GM23248 (cell line): ENCODE measurements around the gene TM4SF4. TPM values are rescaled to one million over a fixed set of nuclear protein-coding genes. Genes with fewer than 3 reads are reported as not detected.

Source experiments
- DNase-seq: peaks from one replicate; pipeline ENCODE4 v3.0.0-alpha.2; 2015
- H2AFZ ChIP-seq: fragments of 200-600 bp; sonication (generic); 2 replicates; pipeline ENCODE4 v1.6.1; 2016; ENCODE audit warnings: antibody characterized with exemption
- H3F3A ChIP-seq: fragments of 200-600 bp; sonication (generic); 2 replicates; pipeline ENCODE4 v1.6.1; 2016; ENCODE audit warnings: mild to moderate bottlenecking, antibody characterized with exemption, mixed run types; ENCODE audit not compliant: insufficient read depth
- H3K27ac ChIP-seq: fragments of 200-600 bp; sonication (generic); 2 replicates; pipeline ENCODE4 v1.5.1; 2016; ENCODE audit warnings: mild to moderate bottlenecking
- H3K27me3 ChIP-seq: fragments of 200-600 bp; sonication (generic); replicated peaks from 2 replicates; pipeline ENCODE4 v1.6.1; 2016; ENCODE audit warnings: mild to moderate bottlenecking; ENCODE audit not compliant: insufficient read depth
- H3K36me3 ChIP-seq: fragments of 200-600 bp; sonication (generic); 2 replicates; pipeline ENCODE4 v1.6.1; 2016; ENCODE audit warnings: low read depth, mild to moderate bottlenecking
- H3K4me1 ChIP-seq: fragments of 200-600 bp; sonication (generic); 2 replicates; pipeline ENCODE4 v1.6.1; 2016; ENCODE audit warnings: mild to moderate bottlenecking; ENCODE audit not compliant: insufficient read depth
- H3K4me2 ChIP-seq: fragments of 200-600 bp; sonication (generic); one replicate; pipeline ENCODE4 v1.6.1; 2016; ENCODE audit warnings: mild to moderate bottlenecking; ENCODE audit not compliant: unreplicated experiment
- H3K4me3 ChIP-seq: fragments of 200-600 bp; sonication (generic); 2 replicates; pipeline ENCODE4 v1.5.1; 2016; ENCODE audit warnings: mild to moderate bottlenecking
- H3K79me2 ChIP-seq: fragments of 200-600 bp; sonication (generic); 2 replicates; pipeline ENCODE4 v1.6.1; 2016; ENCODE audit warnings: mild to moderate bottlenecking; ENCODE audit not compliant: insufficient read depth
- H3K9ac ChIP-seq: fragments of 200-600 bp; sonication (generic); 2 replicates; pipeline ENCODE4 v1.6.1; 2016; ENCODE audit warnings: mild to moderate bottlenecking
- H3K9me2 ChIP-seq: fragments of 200-600 bp; sonication (generic); 2 replicates; pipeline ENCODE4 v1.6.1; 2016; ENCODE audit warnings: mixed run types, mild to moderate bottlenecking, moderate library complexity; ENCODE audit not compliant: insufficient read depth
- H3K9me3 ChIP-seq: fragments of 200-600 bp; sonication (generic); one replicate; pipeline ENCODE4 v1.6.1; 2017; ENCODE audit warnings: low read depth
- H4K20me1 ChIP-seq: fragments of 200-600 bp; sonication (generic); 2 replicates; pipeline ENCODE4 v1.6.0; 2016; ENCODE audit not compliant: insufficient read depth
- EZH2 ChIP-seq: fragments of 200-600 bp; sonication (generic); IDR thresholded peaks from 2 replicates; pipeline ENCODE4 v1.6.1; 2018; ENCODE audit warnings: antibody characterized with exemption, mild to moderate bottlenecking; ENCODE audit not compliant: insufficient read depth, poor library complexity, severe bottlenecking
- EZH2phosphoT487 ChIP-seq: fragments of 200-600 bp; sonication (generic); IDR thresholded peaks from 2 replicates; pipeline ENCODE4 v1.6.1; 2018; ENCODE audit warnings: antibody characterized with exemption, moderate library complexity, mild to moderate bottlenecking, low read depth; ENCODE audit not compliant: insufficient read depth
- WGBS, 2 experiments: methylation state at CpG; one replicate each; pipeline ENCODE4 v1.1.6; 2015 to 2017; ENCODE audit warnings: low lambda C conversion rate in 2 of 2, low coverage in 1 of 2; ENCODE audit errors: missing lambda C conversion rate in 2 of 2; 5-methylcytosine and 5-hydroxymethylcytosine counted together
- in situ Hi-C: fragments of 300-500 bp; cut with MboI; formaldehyde crosslinking; loops from 2 replicates; pipeline ENCODE4 v1.15.0; 2020
- polyA plus RNA-seq: library from polyadenylated mRNA; unstranded; fragments of >200 nt; fragmentation: Nextera tagmentation; extraction: Ambion mirVana; gene quantifications from 2 replicates; pipeline ENCODE4 v1.2.1, GENCODE V29; 2016
- total RNA-seq: library from RNA; depleted of rRNA; stranded (reverse); fragments of >200 nt; shearing (Covaris generic); gene quantifications from 2 replicates; pipeline ENCODE4 v1.2.3, GENCODE V29; 2014

The TM4SF4 gene
- total and polyA plus RNA-seq, 2 experiments from 2014 or later, result 0.96 to 0.97 TPM

DNA sequence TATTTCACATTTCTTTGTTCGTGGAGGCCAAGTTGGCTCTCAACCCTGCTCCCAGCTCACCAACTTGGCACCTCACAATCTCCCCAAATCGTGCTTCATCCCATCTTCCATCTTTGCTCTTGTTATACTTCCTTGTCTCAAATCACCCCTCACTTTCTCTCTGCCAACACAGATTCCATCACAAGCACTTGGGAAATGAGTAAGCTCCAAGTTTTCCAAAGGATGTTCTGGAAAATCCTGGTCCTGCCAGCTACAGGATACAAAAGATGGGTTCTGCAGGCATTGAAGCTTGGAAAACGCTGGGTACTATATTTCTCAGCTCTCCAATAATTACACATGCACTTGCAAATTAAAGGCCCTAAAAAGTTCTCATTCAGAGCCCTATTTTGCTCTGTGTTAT, 4.1 kb upstream of the TM4SF4 start:
- Histone ChIP-seq H3K27ac (0 out of 2 replicates have a peak overlapping the region, but pooled peaks have one; percentile 9), H3K4me3 (no peak overlapping the region), H3K9ac (no peak overlapping the region), H3K4me2 (no peak overlapping the region), H3K36me3 (no peaks in the 10 kb centered on the region), H4K20me1 (no peaks in the 10 kb centered on the region), H3K9me2 (no peaks in the 10 kb centered on the region), H2AFZ (peak overlapping the region; percentile 25; the same call in 1 of the 2 replicates), H3K9me3 (no peaks in the 10 kb centered on the region), H3K4me1 (peaks cover 86% of the 10 kb centered on the region), H3K27me3 (no peaks in the 10 kb centered on the region), H3F3A (peaks cover 72% of the 10 kb centered on the region), H3K79me2 (no peaks in the 10 kb centered on the region)
- in situ Hi-C loops, result no loop called here
- no peak for DNase-seq
- TF ChIP-seq EZH2phosphoT487 (no peak), EZH2 (no peak)
- 55 to 59% methylated on average over 3 of the region's 3 CpGs for WGBS, 2 experiments

DNA sequence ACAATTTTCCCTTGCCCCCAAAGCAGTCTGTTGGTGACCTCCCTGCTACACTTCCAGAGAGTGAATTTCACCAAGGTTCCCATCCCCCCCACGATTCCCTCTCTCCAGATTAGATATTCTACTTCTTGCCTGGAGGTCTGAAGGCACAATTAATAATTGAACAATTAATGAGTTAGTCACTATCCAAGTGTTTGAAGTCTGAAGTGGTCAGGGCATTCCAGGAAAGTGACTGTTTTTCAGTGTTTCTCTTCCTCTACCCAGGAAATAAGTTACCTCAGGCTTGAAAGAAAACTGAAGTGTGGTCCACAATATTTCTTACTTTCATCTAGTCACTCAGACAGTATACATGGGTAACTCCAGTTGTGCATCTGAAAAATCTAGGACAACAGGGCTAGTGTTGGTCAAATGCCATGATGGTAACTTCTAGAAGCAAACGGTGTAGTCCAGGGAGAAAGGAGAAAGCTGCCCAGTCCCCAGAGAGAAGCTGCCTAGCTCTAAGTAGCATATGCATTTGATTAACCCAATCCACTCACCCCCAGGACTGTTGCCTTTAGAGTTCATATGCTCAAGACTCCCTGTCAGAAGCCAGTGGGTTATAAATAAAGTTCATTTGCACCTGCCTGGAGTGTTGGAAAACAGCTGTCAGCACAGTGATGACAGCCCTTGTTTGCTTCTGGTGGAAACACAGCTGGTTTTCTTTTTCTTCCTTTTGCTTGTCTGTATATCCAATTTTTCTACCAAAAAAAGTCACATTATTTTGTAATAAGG, 2.3 kb upstream of the TM4SF4 start:
- Histone ChIP-seq H3K4me1 (peaks cover 73% of the 10 kb centered on the region), H3K9me2 (no peaks in the 10 kb centered on the region), H3K9ac (no peak overlapping the region), H3K27me3 (no peaks in the 10 kb centered on the region), H3K4me3 (no peak overlapping the region), H3F3A (peaks cover 56% of the 10 kb centered on the region), H3K9me3 (no peaks in the 10 kb centered on the region), H3K36me3 (no peaks in the 10 kb centered on the region), H3K27ac (peak overlapping the region; percentile 65), H2AFZ (no peak overlapping the region), H3K4me2 (peak overlapping the region; percentile 39), H4K20me1 (no peaks in the 10 kb centered on the region), H3K79me2 (no peaks in the 10 kb centered on the region)
- in situ Hi-C loops, result no loop called here
- DNase-seq, result peak; percentile 61
- TF ChIP-seq EZH2, result no peak
- TF ChIP-seq EZH2phosphoT487, result no peak
- WGBS, 2 experiments, result 30 to 40% methylated on average over 2 of the region's 2 CpGs

DNA sequence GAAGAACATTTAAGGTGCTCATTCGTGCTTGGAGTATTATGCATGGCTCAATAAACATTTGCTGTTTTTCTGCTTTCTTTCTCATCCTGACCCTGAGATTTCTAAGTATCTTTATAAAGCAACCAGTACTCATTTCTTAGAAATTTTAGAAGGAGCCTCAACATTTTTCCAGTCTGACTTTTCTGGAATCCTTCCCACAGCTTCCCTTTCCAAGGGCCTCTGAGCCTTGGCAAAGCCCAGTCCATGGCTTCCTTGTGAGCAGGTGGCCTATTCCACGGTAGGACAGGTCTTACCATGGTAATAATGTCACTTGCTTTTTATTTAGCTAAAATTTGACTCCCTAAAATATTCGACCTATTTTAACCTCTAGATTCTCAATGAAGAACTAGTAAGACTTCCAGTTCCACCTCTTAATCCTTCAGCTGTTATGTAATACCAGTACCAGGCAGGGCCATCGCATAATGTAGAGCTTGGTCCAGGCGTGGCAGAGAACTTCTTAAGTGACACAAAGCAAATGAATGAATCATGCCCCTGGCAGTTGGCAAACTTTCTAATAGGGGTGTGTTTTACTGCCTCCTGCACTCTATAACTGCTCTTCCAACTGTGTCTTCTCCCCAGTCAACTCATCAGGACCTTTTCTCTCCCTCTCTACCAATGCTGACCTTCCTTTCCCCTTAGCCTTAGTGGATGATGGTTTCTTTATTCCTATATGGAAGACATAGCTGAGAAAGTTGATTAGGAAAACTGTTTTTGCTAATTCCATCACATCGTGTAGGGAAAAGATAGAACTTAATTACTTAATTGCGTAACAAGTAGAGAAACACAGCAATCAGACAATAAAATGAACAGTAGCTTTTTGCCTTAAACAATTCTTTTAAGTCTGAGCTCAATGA, 894 bp upstream of the TM4SF4 start:
- peak overlapping the region; percentile 39 for H3K4me2 ChIP-seq
- H3K4me3 ChIP-seq, result no peak overlapping the region
- peak; percentile 87 for DNase-seq
- H3K4me1 ChIP-seq, result peaks cover 59% of the 10 kb centered on the region
- H3K27ac ChIP-seq, result peak overlapping the region; percentile 65
- TF ChIP-seq EZH2 (no peak), EZH2phosphoT487 (no peak)
- H2AFZ ChIP-seq, result no peak overlapping the region
- no peaks in the 10 kb centered on the region for H3K79me2 ChIP-seq
- no peaks in the 10 kb centered on the region for H3K27me3 ChIP-seq
- H3K9me2 ChIP-seq, result no peaks in the 10 kb centered on the region
- peaks cover 50% of the 10 kb centered on the region for H3F3A ChIP-seq
- WGBS, 2 experiments, result 43 to 49% methylated on average over 7 of the region's 7 CpGs
- no peaks in the 10 kb centered on the region for H3K9me3 ChIP-seq
- no peak overlapping the region for H3K9ac ChIP-seq
- H3K36me3 ChIP-seq, result no peaks in the 10 kb centered on the region
- H4K20me1 ChIP-seq, result no peaks in the 10 kb centered on the region
- in situ Hi-C loops, result no loop called here

- Histone ChIP-seq H3K4me2 (no peak overlapping the region), H3K9me2 (no peaks in the 10 kb centered on the region), H2AFZ (no peak overlapping the region), H3K9ac (no peak overlapping the region), H3F3A (peaks cover 47% of the 10 kb centered on the region), H3K27me3 (no peaks in the 10 kb centered on the region), H3K9me3 (no peaks in the 10 kb centered on the region), H3K79me2 (no peaks in the 10 kb centered on the region), H3K27ac (no peak overlapping the region), H3K4me3 (no peak overlapping the region), H3K36me3 (no peaks in the 10 kb centered on the region), H4K20me1 (no peaks in the 10 kb centered on the region), H3K4me1 (peaks cover 53% of the 10 kb centered on the region)
- in situ Hi-C loops, result loop anchor here (5.0 to 25.0 kb wide), 3 partner anchors 78 to 363 kb away; no protein-coding TSS in a partner anchor
- TF ChIP-seq EZH2, result no peak
- no peak for TF ChIP-seq EZH2phosphoT487
- DNase-seq, result no peak
- 98% methylated on average over 7 of the region's 7 CpGs for WGBS, 2 experiments
Measured at GRCh38 chr3:149475451-149476060, 1.1 kb downstream of the TM4SF4 start.
